Activated T-helper 17 cell treated with anti-CD3 and anti-CD28 coated beads, Interleukin-2, amount 50 U/mL, for 72 hours (primary cell): Measurements from ENCODE around the gene RLBP1. TPM values are rescaled to one million over a fixed set of nuclear protein-coding genes. Genes with fewer than 3 reads are reported as not detected.
"Not testable (repeated sequence)": the region's sequence is repeated elsewhere in the genome, so short reads cannot be mapped to it uniquely, and the experiment has no call there.

Experiments used
- ATAC-seq: fragments of 150-1000 bp; cut with Tn5 transposase; replicated peaks from 2 replicates; pipeline ENCODE4 v1.10.0; 2021; ENCODE audit warnings: mild to moderate bottlenecking, moderate library complexity
- H3K27ac Mint-ChIP-seq: one replicate; pipeline ENCODE4 v1.8.0; 2022; ENCODE audit warnings: mixed read lengths
- H3K27me3 Mint-ChIP-seq: one replicate; pipeline ENCODE4 v1.8.0; 2022; ENCODE audit warnings: mixed read lengths
- H3K36me3 Mint-ChIP-seq: one replicate; pipeline ENCODE4 v1.8.0; 2022; ENCODE audit warnings: low read depth, mild to moderate bottlenecking, mixed read lengths
- H3K4me1 Mint-ChIP-seq: one replicate; pipeline ENCODE4 v1.8.0; 2022; ENCODE audit warnings: mixed read lengths
- H3K4me3 Mint-ChIP-seq: one replicate; pipeline ENCODE4 v1.8.0; 2022; ENCODE audit warnings: mild to moderate bottlenecking, mixed read lengths
- H3K9me3 Mint-ChIP-seq: one replicate; pipeline ENCODE4 v1.8.0; 2022; ENCODE audit warnings: mixed read lengths
- total RNA-seq, 2 donors: library from RNA; stranded (reverse); gene quantifications; one replicate each; pipeline ENCODE4 v1.2.3, GENCODE V29; 2022

The RLBP1 gene
- not detected for total RNA-seq

DNA sequence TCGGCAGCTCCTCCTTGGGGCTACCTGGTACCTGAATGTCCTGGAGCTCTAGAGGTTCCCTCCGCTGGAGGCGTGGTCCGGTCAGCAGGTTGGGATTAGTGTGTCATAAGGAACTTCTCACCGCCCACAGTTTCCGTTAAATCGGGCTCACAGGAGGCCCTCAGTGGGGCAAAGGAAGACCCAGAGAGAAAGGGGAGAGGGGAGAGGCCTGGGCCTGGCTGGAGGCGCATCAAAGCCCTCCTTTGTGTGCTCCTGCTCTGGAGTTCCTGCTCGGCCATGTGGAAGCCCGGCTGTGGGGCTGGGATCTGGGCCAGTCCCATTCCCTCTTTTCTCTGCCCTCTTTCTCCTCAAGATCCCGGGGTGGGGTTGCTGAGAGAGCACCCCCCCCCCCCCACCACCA, at the start of gene RLBP1:
Gene RLBP1, minus strand, starts transcription at position 37 of the 400 bp plus-strand sequence. CDS start 2,604 bp downstream, outside the sequence.
- Mint-ChIP-seq H3K36me3 (no peaks in the 10 kb centered on the region), H3K27me3 (no peaks in the 10 kb centered on the region), H3K27ac (no peak within 1 kb of the TSS), H3K9me3 (no peaks in the 10 kb centered on the region), H3K4me1 (no peaks in the 10 kb centered on the region), H3K4me3 (no peak within 1 kb of the TSS)
- ATAC-seq, result peak; percentile 56

DNA sequence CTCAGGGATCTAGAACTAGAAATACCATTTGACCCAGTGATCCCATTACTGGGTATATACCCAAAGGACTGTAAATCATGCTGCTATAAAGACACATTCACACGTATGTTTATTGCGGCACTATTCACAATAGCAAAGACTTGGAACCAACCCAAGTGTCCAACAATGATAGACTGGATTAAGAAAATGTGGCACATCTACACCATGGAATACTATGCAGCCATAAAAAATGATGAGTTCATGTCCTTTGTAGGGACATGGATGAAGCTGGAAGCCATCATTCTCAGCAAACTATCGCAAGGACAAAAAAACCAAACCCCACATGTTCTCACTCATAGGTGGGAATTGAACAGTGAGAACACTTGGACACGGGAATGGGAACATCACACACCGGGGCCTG, 28.8 kb upstream of the RLBP1 start:
- not testable (repeated sequence) for H3K4me3 Mint-ChIP-seq, H3K27me3 Mint-ChIP-seq, H3K9me3 Mint-ChIP-seq, ATAC-seq, H3K27ac Mint-ChIP-seq
- H3K36me3 Mint-ChIP-seq, result peaks cover 87% of the 10 kb centered on the region
- H3K4me1 Mint-ChIP-seq, result peaks cover 17% of the 10 kb centered on the region

DNA sequence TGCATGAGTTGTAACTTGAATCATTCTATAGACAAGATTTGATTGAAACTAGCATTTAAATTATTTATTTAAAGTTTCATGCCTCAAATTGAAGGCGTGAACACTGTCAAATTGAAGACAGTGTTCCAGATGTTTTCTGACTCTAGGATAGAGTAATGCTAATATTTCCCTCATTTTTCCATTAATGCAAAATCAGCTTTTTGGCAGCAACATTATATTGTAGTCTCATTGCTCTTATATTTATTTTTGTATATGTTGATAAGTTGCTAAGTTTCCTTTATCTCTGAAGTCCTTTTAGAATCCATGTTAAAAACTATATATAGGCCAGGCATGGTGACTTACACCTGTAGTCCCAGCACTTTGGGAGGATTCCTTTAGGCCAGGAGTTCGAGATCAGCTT, 27.2 kb upstream of the RLBP1 start:
- H3K27me3 Mint-ChIP-seq, result no peaks in the 10 kb centered on the region

DNA sequence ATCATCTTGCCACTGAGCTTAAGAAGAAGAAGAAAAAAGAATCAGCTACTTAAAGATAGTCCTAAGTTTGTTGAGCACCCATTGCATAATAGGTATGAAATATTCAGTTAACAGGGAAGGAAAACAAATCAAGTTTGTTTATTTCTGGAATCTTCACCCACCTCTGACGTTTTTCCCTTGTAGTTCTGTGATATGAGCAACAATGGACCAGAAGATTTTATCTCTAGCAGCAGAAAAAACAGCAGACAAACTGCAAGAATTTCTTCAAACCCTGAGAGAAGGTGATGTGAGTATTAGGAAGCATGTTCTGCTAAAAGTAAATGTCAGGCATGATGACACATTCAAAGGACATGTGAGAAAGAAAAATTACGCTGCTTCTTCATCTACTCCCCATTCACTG, 26.1 kb upstream of the RLBP1 start:
- peaks cover 23% of the 10 kb centered on the region for H3K4me1 Mint-ChIP-seq
- H3K4me3 Mint-ChIP-seq, result no peak overlapping the region
- H3K27ac Mint-ChIP-seq, result no peak overlapping the region
- H3K36me3 Mint-ChIP-seq, result peaks cover 85% of the 10 kb centered on the region
- ATAC-seq, result no peak
- no peaks in the 10 kb centered on the region for H3K27me3 Mint-ChIP-seq
- H3K9me3 Mint-ChIP-seq, result no peaks in the 10 kb centered on the region

More for the DNA sequence above, 27.2 kb upstream of the RLBP1 start:
- no peak for ATAC-seq
- Mint-ChIP-seq H3K27ac (no peak overlapping the region), H3K9me3 (no peaks in the 10 kb centered on the region), H3K36me3 (peaks cover 95% of the 10 kb centered on the region), H3K4me3 (no peak overlapping the region), H3K4me1 (peaks cover 23% of the 10 kb centered on the region)

DNA sequence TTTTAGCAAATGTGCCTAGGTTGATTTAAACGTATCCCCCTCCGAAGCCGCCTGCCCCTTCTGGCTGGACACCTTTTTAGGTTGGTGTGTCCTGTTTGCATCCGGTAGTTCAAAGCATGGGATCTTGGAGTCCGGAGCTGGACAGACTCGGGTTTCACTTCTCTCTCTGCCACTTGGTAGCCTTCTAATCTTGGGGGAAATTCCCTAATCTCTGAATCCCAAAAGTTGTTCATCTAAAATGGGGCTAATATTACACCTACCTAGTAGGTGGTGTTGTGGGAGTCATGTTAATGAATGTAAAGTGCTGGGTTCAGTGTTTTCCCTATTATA, 23.2 kb upstream of the RLBP1 start:
- H3K4me3 Mint-ChIP-seq, result peak overlapping the region; percentile 99
- H3K9me3 Mint-ChIP-seq, result no peaks in the 10 kb centered on the region
- H3K36me3 Mint-ChIP-seq, result peaks cover 60% of the 10 kb centered on the region
- H3K4me1 Mint-ChIP-seq, result peaks cover 23% of the 10 kb centered on the region
- H3K27ac Mint-ChIP-seq, result peak overlapping the region; percentile 94
- no peaks in the 10 kb centered on the region for H3K27me3 Mint-ChIP-seq
- peak; percentile 3 for ATAC-seq

DNA sequence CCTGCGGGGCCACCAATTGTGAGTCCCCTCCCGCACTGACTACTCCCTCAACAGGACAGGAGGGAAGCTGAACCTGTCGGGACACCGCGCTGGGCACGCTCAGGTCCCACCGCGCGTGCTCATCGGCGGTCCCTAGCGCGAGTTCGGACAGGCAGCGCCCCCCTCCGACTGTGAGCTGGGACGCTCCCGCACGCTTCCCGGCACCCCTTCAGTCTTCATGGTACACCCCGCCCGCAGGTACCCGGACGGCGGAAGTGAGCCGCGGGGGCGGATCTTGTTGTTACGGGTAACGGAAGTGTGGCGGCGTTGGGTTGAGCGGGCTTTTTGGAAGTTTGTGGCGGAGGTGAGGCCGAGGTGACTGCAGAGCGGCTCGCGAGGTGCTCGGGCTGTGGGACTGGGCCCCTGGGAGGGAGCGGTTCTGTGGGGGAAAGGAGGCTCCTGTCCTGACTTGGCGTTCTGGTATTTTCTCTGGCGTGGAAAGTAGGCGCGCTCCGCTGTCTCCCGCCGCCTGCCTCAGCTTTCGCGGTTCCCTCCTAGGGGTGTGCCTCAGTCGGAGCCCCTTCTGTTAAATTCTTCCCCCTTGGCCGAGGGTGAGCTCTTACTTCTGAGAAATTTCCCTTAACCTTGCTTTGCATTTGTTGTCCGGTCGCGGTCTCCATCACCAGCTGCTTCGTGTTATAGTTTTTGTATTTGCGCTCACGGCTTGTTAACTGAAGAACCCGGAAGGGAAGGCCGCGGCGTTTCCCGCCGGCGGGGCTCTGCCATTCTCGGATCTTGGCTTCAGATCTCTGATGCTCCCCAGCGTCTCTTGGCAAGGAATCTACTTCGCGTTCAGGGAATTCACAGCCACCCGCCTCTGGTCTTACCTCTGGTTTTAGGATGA, 22.6 kb upstream of the RLBP1 start, which contains the start of gene FANCI:
Gene FANCI, plus strand, starts transcription at position 289 of the 883 bp plus-strand sequence. CDS start 3,669 bp downstream, outside the sequence.
- peak within 1 kb of the TSS; percentile 99 for H3K4me3 Mint-ChIP-seq
- ATAC-seq, result peak; percentile 95
- H3K9me3 Mint-ChIP-seq, result no peaks in the 10 kb centered on the region
- H3K27me3 Mint-ChIP-seq, result no peaks in the 10 kb centered on the region
- peak within 1 kb of the TSS; percentile 94 for H3K27ac Mint-ChIP-seq
- H3K36me3 Mint-ChIP-seq, result peaks cover 54% of the 10 kb centered on the region
- peaks cover 23% of the 10 kb centered on the region for H3K4me1 Mint-ChIP-seq

DNA sequence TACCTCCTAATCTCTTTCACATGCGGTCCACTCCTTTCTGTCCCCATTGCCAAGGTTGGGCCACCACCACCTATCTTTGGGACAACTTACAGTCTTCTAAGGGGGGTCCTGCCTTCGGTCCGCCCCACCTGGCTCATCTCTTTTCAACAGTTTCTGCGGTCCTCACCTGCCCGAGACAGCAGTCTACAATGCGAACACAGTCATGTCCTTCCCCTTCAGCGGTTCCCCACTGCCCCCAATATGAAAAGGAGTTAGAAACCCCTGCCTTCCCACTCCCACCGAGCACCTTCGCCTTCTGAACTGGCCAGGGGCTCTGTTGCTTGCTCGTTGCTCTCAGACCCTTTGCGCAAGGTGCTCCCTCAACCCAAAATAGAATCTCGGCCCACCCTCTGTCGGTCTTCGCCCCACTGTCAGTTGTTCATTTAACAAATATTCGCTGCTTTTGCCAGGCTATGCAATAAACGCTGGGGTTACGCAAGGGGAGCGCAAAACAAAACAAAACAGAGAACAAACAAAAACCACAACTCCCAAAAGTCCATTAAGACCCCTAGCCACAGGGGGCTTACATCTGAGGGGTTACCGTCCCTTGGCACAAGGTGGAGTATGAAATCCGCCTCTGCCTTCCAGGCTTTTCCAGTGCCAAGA, 21.8 kb upstream of the RLBP1 start:
- peaks cover 23% of the 10 kb centered on the region for H3K4me1 Mint-ChIP-seq
- peak overlapping the region; percentile 94 for H3K27ac Mint-ChIP-seq
- ATAC-seq, result no peak

DNA sequence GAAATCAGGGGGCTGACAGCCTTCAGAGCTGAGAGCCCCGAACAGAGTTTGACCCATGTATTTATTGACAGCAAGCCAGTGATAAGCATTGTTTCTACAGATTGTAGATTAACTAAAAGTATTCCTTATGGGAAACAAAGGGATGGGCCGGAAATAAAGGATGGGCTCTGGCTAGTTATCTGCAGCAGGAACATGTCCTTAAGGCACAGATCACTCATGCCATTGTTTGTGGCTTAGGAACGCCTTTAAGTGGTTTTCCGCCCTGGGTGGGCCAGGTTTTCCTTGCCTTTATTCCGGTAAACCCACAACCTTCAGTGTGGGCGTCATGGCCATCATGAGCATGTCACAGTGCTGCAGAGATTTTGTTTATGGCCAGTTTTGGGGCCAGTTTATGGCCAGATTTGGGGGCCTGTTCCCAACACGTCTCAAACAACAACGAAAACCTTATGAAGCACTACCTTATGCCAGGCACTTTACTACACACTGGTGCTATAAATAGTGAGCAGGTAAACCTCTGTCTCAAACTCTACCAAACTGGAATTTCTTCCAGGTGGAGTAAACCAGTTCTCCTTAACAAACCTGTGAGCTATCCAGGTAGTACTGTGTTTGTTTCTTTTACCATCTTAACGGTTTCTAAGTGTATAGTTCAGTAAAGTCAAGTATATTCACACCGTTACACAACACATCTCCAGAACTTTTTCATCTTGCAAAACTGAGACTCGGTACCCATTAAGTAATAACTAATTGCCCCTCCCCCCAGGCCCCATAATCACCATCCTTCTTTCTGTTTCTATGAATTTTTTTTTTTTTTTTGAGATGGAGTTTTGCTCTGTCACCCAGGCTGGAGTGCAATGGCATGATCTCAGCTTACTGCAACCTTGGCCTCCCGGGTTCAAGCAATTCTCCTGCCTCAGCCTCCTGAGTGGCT, 18.8 kb upstream of the RLBP1 start:
- H3K36me3 Mint-ChIP-seq, result peaks cover 17% of the 10 kb centered on the region
- H3K27ac Mint-ChIP-seq, H3K9me3 Mint-ChIP-seq, H3K4me3 Mint-ChIP-seq, H3K4me1 Mint-ChIP-seq, H3K27me3 Mint-ChIP-seq, ATAC-seq: not testable (repeated sequence)

More for the DNA sequence above, 21.8 kb upstream of the RLBP1 start:
- H3K4me3 Mint-ChIP-seq, result peak overlapping the region; percentile 99
- H3K36me3 Mint-ChIP-seq, result peaks cover 47% of the 10 kb centered on the region
- no peaks in the 10 kb centered on the region for H3K27me3 Mint-ChIP-seq
- no peaks in the 10 kb centered on the region for H3K9me3 Mint-ChIP-seq

DNA sequence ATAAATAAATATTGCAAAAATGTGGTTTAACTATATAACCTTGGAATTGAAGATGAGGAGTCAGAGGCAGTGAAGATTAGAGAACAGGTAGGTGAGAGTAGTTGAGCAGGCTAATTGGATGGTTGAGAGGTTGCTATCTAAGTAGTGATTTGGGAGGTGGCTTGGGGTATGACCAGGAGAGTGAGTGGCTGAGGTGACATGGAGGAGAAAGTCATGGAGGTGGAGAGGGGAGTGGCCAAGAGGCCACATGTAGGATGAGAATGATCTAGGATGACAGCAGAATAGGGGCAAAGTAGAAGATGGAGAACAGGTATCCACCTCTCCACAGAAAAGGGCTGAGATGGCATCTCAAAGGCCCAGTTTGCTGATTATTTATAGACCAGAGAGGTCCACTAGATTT, 10.5 kb upstream of the RLBP1 start:
- ATAC-seq, result no peak
- no peak overlapping the region for H3K4me3 Mint-ChIP-seq
- no peaks in the 10 kb centered on the region for H3K9me3 Mint-ChIP-seq
- H3K4me1 Mint-ChIP-seq, result peaks cover 5% of the 10 kb centered on the region
- H3K36me3 Mint-ChIP-seq, result no peaks in the 10 kb centered on the region
- no peak overlapping the region for H3K27ac Mint-ChIP-seq
- H3K27me3 Mint-ChIP-seq, result peaks cover 18% of the 10 kb centered on the region

DNA sequence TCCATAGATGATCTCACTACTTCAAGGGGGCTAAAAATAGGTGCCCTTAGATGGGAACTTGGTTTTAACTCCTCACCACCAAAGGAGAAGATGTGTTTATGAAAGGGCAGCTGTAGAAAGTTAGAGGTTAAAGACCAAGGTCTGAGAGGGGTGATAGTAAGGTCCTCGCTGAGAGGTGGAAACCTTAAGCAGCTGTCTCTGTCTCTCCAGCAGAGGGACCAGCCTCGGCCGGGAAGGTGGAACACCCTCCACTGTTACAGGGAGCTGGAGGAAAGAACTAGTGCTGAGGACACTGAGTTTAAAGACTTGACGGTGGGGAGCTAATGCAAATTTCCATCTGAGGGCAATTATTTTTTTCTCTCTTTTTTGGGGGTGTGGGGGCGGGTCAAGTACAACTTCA, 8.9 kb upstream of the RLBP1 start:
- Mint-ChIP-seq H3K4me3 (no peak overlapping the region), H3K27me3 (peaks cover 16% of the 10 kb centered on the region), H3K9me3 (no peaks in the 10 kb centered on the region), H3K4me1 (peaks cover 5% of the 10 kb centered on the region), H3K36me3 (no peaks in the 10 kb centered on the region), H3K27ac (peak overlapping the region; percentile 56)
- ATAC-seq, result no peak

DNA sequence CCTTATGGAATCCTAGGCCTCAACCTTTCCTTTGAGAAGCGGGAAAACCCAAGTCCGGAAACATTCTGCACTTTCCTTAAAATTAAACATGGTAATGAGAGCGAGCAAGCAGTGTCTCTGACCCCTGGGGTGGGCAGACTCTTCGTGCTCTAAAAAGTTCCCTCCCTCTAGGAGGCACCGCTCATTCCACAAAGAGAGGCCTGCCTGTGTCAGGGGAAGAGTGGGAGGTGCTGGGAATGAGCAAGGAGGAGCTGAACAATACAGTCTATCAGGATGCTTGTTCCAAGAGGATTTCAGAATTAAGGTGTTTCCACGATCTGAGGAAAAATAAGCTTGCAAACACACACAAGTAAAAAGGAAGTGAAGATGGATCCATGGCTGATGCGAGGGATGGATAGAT, 6.0 kb upstream of the RLBP1 start:
- H3K9me3 Mint-ChIP-seq, result no peaks in the 10 kb centered on the region
- no peak overlapping the region for H3K27ac Mint-ChIP-seq
- no peak for ATAC-seq
- H3K27me3 Mint-ChIP-seq, result peaks cover 10% of the 10 kb centered on the region
- H3K4me1 Mint-ChIP-seq, result peaks cover 5% of the 10 kb centered on the region
- H3K36me3 Mint-ChIP-seq, result no peaks in the 10 kb centered on the region
- H3K4me3 Mint-ChIP-seq, result no peak overlapping the region

DNA sequence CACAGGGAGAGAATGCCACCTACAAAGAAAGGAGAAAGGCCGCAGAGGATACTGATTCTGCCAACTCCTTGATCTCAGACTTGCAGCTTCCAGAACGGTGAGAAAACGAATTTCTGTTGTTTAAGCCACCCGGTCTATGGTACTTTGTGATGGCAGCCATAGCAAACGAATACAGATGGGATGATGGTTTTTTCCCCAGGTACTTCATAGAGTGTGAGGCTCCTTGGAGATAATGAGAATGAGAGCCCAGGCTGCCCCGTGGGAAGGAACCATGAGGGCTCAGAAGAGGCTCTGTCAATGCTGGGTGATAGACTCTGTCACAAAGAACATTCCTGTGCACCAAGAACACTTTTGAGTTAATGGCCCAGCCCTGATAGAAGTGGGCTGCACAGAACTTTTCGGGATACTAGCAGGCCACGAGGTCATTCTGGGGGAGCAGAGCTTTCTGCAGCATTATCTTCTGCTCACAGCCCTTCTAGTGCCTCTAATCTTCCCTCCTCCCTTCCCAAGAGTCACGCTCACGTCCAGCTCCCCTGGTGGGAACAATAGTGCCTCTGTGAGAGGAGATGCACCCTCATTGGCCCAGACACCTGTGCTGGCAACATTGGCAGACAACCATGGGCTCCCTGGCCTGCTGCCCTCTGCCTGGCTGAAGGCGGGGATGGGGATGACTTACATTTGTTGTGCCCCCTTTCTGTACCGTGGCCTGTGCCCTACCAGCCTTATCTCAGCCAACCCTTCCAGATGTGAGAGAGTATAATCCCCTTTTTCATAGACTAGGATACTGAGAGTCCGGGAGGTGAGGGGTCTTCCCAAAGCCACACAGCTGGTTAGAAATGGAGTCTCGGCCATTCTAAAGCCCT, 5.2 kb upstream of the RLBP1 start:
- Mint-ChIP-seq H3K9me3 (no peaks in the 10 kb centered on the region), H3K36me3 (no peaks in the 10 kb centered on the region)

DNA sequence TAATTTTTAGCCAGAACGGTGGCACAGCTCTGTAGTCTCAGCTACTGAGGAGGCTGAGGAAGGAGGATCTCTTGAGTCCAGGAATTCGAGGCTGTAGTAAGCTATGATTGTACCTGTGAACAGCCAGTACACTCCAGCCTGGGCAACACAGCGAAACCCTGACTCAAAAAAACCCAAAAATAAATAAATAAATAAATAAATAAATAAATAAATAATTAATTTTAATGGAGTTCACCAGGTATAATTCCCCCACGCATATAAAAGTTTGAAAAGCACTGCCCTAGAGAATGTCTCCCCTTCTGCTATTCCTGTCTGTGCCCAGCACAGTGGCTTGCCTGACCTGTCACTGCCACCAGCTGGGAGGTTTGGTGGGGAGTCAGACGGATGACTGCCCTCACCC, 4.2 kb upstream of the RLBP1 start:
- H3K27ac Mint-ChIP-seq, result no peak overlapping the region
- H3K27me3 Mint-ChIP-seq, result peaks cover 10% of the 10 kb centered on the region
- H3K36me3 Mint-ChIP-seq, result no peaks in the 10 kb centered on the region
- H3K9me3 Mint-ChIP-seq, result no peaks in the 10 kb centered on the region
- no peak for ATAC-seq
- H3K4me1 Mint-ChIP-seq, result peaks cover 5% of the 10 kb centered on the region
- no peak overlapping the region for H3K4me3 Mint-ChIP-seq

More for the DNA sequence above, 5.2 kb upstream of the RLBP1 start:
- Mint-ChIP-seq H3K27ac (no peak overlapping the region), H3K27me3 (peaks cover 10% of the 10 kb centered on the region), H3K4me1 (peaks cover 5% of the 10 kb centered on the region), H3K4me3 (no peak overlapping the region)
- ATAC-seq, result no peak
